LNCaP clone FGC (cell line): ENCODE data around the gene LRTM1.

Source experiments
- DNase-seq: peaks from one replicate; pipeline ENCODE4 v3.0.0-alpha.2; 2011; ENCODE audit warnings: low read depth
- H3K4me3 ChIP-seq: 2 replicates; pipeline ENCODE4 v1.5.1; 2011; ENCODE audit warnings: mild to moderate bottlenecking, low read depth, low read length, control low read depth
- TF ChIP-seq, protein P1 (sequence below): IDR thresholded peaks from 2 replicates; pipeline ENCODE4 v1.5.1; 2012; ENCODE audit warnings: mild to moderate bottlenecking; ENCODE audit not compliant: control insufficient read depth, insufficient read depth; ENCODE audit errors: extremely low read depth

The LRTM1 gene

DNA sequence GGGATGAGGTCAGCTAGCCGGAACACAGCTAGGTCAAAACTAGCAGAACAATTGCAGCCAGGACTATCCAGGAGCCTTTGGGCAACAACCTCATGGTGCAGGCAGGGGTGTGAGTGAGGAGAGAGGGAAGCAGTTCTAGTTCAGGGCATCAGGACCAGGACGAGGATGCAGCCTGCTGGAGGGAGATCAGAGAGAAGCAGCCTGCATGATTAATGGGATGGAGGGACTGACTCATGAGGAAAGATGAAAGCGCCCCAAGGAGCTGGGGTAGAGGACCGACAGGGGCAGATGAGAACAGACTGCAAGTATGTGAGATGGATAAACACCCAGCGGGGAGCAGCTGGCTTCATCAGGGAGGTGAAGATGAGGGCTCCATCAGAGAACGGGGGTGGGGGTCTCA, 37.9 kb upstream of the LRTM1 start:
- no peak overlapping the region for H3K4me3 ChIP-seq
- TF ChIP-seq, protein P1, sequence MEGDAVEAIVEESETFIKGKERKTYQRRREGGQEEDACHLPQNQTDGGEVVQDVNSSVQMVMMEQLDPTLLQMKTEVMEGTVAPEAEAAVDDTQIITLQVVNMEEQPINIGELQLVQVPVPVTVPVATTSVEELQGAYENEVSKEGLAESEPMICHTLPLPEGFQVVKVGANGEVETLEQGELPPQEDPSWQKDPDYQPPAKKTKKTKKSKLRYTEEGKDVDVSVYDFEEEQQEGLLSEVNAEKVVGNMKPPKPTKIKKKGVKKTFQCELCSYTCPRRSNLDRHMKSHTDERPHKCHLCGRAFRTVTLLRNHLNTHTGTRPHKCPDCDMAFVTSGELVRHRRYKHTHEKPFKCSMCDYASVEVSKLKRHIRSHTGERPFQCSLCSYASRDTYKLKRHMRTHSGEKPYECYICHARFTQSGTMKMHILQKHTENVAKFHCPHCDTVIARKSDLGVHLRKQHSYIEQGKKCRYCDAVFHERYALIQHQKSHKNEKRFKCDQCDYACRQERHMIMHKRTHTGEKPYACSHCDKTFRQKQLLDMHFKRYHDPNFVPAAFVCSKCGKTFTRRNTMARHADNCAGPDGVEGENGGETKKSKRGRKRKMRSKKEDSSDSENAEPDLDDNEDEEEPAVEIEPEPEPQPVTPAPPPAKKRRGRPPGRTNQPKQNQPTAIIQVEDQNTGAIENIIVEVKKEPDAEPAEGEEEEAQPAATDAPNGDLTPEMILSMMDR = no peak
- no peak for DNase-seq

DNA sequence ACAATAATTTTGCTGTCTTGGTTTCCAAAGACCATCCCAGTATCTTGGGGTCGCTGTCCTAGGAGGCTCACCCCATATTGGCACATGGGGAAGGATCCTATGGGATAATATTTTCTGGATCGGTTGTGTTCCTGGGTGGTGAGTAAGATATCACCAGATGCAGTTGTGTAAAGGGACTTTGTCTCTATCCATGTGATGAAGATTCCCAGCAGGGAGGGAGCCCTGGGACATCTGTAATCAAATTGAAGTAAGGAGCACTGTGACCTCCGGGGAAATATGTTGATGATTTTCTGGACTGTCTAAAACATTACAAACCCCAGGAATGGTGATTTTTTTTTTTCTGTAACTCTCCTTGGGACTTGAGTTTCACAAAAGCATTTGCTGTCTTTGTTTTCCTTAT, 36.2 kb upstream of the LRTM1 start:
- H3K4me3 ChIP-seq = no peak overlapping the region
- no peak for DNase-seq
- TF ChIP-seq, protein P1 = no peak

DNA sequence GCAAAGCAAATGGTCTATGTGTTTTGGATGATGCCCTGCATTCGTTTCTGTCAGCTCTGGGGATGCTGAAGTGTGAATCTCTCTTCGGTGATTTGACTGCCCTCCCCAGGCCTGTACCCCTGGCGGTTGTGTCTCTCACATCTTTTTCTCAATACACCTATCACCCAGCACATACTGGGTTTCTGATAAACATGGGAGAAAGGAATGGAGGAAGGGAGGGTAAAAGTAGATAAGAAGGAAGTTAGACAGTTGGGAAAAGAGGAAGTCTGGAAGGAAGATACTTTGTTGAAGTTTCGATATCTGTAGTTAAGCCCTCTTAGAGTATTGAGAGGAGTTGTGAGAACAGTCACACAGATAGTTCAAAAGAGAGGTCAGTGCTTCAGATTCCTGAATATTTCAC, 35.8 kb upstream of the LRTM1 start:
- TF ChIP-seq, protein P1 = no peak
- DNase-seq = no peak
- H3K4me3 ChIP-seq = no peak overlapping the region

DNA sequence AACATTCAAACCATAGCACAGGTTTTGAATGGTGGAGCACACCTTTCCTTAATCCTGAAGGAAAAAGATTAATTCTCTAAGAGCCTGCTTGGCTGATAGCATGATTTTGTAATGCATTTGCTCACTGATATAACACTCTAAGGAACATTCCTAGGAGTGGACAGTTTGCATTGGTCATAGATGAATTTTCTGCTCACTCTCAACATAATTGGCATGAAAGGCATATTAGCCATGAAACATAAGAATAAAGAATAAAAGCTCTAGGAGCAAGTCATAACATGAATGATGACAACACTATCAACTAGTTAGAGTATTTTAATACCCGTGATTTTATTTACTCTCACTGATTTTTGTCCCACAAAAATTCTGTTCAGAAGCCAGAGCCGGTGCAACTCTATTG, 34.3 kb upstream of the LRTM1 start:
- TF ChIP-seq, protein P1 = no peak
- no peak for DNase-seq
- H3K4me3 ChIP-seq = no peak overlapping the region

DNA sequence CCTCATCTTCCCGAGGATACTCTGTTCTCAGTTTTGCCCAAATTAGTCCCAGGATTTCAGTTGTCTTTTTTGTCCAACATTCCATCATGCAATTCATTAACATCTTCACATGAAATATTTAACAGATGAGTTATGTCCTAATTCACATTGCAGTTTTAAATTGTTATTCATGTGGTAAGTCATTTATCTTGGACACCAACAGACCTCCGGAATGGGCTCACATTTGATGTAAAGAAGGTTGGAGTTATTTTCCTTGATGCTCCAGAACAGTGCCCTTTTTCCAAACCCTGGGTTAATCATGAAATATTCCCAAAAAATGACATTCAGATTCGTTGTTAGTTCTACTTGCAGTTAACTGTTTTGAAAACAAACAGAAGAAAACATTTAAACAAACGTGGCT, 32.8 kb upstream of the LRTM1 start:
- TF ChIP-seq, protein P1 = no peak
- DNase-seq = no peak
- no peak overlapping the region for H3K4me3 ChIP-seq

DNA sequence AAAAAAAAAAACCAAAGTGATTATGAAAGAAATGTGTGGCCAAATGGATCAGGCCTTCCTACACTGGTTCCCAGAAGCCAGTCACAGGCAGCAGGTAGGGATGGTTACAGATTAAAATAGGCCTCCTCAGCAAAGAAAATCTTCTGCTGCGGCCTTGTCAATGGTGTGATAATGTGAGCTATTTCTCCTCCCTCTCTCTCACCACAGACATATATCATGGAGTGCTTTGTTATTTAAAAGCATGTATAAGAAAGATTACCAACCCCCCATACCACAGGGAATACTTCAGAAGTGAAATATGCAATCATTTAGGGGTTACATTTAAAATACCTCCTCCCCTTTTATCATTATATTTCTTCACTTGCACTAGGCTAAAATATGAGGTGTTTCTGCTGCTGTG, 32.2 kb upstream of the LRTM1 start:
- DNase-seq = no peak
- TF ChIP-seq, protein P1 = no peak
- no peak overlapping the region for H3K4me3 ChIP-seq

DNA sequence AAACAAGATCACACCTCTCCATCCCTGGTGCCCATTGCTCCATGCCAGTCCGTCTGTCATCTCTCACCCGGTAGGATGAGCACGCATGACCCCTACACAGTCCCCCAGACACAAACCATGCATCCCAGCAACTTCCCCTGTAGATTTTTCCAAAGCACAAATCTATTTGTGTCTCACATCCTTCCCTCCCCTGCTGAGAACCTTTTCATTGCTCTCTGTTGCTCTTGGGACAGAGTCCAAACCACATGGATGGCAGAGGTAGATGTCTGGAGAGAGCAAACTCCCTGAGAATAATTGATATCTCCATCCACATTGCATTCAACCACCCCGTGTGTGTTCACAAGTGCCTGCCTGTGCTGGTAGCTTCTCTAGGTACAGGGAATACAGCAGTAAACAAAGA, 29.9 kb upstream of the LRTM1 start:
- TF ChIP-seq, protein P1 = no peak
- no peak overlapping the region for H3K4me3 ChIP-seq
- DNase-seq = no peak
